GM19099 (cell line): ENCODE results near the gene KIF2B.

Experiments used
- POLR2A ChIP-seq: IDR thresholded peaks from 3 replicates; pipeline ENCODE4 v1.6.1; 2011; ENCODE audit warnings: low read depth; ENCODE audit not compliant: insufficient read length; ENCODE audit errors: extremely low read depth

KIF2B gene, protein sequence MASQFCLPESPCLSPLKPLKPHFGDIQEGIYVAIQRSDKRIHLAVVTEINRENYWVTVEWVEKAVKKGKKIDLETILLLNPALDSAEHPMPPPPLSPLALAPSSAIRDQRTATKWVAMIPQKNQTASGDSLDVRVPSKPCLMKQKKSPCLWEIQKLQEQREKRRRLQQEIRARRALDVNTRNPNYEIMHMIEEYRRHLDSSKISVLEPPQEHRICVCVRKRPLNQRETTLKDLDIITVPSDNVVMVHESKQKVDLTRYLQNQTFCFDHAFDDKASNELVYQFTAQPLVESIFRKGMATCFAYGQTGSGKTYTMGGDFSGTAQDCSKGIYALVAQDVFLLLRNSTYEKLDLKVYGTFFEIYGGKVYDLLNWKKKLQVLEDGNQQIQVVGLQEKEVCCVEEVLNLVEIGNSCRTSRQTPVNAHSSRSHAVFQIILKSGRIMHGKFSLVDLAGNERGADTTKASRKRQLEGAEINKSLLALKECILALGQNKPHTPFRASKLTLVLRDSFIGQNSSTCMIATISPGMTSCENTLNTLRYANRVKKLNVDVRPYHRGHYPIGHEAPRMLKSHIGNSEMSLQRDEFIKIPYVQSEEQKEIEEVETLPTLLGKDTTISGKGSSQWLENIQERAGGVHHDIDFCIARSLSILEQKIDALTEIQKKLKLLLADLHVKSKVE

GRCh38 chr17:53822764-53823163 is at the start of gene KIF2B:
Gene KIF2B (plus strand): TSS chr17:53822927. CDS start chr17:53823034, 107 bp downstream.
- no peak for TF ChIP-seq POLR2A

GRCh38 chr17:53780320-53780719 is 42.4 kb upstream of the KIF2B start:
- no peak for TF ChIP-seq POLR2A

DNA sequence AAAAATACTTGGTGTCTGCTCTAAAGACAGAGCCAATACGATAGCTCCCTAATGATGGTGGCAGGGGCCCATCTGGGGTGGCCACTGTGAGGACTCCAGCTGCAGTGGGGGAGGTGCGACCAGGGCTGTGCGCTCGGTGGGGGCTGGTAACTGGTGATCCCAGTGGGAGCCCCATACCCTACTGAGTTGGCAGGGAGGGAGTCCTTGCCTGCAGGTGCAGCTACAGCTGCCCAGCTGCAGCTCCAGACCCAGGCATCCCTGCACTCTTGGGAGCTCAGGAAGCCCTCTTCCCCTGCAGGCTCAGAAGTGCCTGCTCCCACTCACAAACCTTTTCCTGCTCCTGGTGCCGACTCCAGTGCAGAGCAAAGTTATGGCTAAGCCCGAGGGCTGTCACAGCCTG is 31.2 kb upstream of the KIF2B start:
- TF ChIP-seq POLR2A, result no peak

GRCh38 chr17:53792451-53792850 is 30.3 kb upstream of the KIF2B start:
- no peak for TF ChIP-seq POLR2A

GRCh38 chr17:53792997-53793396 is 29.7 kb upstream of the KIF2B start:
- TF ChIP-seq POLR2A, result no peak

DNA sequence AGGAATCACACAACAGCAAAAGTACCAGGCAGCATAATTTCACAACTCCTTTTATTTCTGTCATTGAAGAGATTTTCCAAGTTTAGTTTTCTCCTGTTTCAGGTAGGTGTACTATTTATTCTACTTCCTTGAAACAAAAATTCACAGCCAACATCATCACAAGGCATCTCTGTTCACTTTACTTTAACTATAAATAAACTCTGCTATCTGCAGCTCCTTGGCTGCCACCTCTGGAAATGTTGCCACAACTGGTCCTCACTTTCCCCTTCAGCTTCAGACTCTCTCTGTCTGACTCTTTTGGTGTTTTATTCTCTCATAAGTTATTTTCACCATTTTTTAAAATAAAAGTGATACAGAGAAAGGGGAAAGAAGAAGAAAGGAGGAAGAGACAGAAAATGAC is 27.9 kb upstream of the KIF2B start:
- no peak for TF ChIP-seq POLR2A

DNA sequence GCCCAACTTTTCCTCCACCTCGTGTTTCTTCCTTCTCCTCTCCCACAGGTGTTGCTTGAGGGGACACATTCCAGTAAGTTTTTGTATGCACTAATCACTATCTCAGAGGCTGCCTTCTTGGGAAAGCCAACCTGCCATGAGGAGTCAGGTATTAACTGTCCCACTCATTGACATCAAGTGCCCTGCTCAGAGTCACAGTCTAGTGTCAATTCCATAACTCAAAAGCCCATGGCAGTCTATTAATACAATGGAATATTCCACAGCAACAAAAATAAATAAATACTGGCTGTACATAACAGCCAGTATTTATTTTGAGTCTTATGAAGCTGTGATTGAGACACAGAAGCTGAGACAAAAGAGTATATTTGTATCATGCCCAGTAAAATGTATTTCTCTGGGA is 26.1 kb upstream of the KIF2B start:
- no peak for TF ChIP-seq POLR2A

DNA sequence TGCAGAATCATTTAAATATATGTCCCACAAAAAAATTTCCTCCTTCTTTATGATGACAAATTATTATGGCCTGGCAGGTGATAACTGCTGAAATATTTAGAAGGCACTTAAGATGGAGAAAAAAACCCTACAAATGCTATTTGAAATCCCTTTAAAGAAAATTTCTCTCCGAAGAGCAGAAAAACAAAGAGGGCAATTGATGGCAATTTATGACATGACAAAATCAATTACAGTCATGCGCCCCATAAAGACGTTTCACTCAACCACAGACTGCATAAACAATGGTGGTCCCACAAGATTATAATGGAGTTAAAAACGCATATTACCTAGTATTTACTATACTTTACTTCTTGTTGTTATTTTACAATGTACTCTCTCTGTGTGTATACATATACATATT is 25.2 kb upstream of the KIF2B start:
- TF ChIP-seq POLR2A, result no peak

DNA sequence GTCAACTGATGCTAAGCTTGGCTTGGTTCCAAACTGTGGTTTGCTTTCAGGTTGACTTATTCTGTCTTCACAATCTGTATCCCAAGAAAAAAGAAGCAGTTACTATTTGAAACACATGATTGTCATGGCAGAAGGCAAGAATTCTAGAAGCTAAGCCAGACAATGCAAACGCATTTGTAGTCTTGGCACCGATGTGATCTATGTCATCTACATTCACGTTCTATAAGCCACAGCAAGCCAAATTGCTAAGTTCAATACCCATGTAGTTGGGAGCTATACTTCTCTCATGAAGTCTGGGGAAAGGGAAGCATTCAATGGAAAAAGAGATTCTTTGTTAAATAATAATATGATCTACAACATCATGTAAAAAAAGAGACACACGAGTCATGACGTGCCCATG is 18.3 kb upstream of the KIF2B start:
- TF ChIP-seq POLR2A, result no peak

DNA sequence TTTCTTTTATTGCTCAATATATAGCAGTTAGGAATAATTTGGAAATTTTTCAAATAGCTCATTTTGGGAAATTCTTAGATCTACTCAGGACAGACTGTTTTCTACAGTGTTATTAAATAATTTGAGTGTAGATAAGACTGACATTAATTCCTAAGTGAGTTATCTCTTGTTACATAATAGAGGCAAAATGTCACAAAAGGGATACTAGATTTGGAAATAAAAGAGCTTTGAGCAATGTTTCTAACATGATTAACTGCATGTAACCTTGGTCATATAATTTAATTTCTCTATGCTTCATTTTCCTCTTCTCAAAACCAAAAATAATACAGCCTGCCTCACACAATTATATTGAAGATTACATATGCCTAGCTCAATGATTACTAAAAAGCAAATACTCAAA is 16.3 kb upstream of the KIF2B start:
- TF ChIP-seq POLR2A, result no peak

GRCh38 chr17:53807286-53807685 is 15.4 kb upstream of the KIF2B start:
- no peak for TF ChIP-seq POLR2A

DNA sequence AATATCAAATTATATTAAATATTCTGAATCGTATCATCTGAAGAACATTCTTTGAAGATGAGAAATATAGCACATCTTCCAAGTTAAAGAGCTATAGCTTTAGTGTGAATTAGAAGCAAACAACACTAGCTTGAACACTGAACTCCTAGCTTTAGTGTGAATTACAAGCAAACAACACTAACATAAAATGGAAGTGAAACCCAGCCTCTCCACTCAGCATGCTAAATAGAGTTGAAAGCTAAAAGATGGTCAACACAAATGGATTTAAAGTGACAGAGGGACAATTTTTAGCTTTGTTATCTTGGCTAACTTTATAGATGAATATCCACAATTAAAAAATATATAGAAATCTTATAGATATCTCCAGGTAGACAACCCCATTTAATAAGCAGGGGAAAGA is 4.5 kb upstream of the KIF2B start:
- no peak for TF ChIP-seq POLR2A

DNA sequence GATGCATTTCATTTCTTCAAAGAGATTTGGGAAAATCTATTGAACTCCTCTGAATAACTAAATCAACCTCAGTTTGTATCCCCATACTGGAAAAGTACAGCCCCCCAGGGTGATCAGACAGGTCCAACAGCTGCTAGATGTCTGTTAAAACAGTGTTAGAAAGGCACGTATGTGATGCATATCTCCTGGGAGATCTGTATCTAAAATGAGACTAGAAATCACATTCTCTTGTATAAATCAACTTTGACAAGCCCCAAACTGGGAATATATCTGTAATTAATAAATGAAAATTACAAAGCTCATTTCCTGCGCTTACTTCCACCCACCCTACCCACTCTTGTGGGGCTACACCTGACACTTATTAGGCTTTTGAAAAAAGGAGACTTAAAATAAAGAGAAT is 3.8 kb upstream of the KIF2B start:
- no peak for TF ChIP-seq POLR2A

- TF ChIP-seq POLR2A, result no peak
These were observed 2.8 kb upstream of the KIF2B start for GRCh38 chr17:53819956-53820355.

GRCh38 chr17:53823341-53824050 is 769 bp downstream of the KIF2B start:
- TF ChIP-seq POLR2A, result no peak

DNA sequence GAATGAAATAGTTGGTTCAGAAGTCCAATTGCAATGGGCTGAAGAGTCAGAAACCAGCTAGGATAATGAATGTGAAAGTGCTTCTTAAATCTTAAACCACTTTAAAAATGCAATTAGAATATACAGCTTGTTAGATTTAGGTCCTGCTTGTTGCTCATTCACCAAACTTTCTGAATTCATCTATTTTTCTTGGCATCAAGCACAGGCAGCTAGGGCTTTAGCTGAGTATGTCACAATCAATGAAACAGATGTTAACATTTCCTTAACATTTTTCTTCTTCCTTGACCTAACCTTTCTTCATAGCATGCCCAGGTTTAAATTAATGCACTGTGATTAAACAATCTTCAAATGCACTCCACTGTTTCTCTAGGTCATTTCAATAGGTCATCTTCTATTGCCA is 14.4 kb downstream of the KIF2B start:
- no peak for TF ChIP-seq POLR2A
